NK-92 (cell line): ENCODE measurements around the gene LINC01488.

Source experiments
- DNase-seq: peaks from one replicate; lab custom pipeline; 2025; ENCODE audit not compliant: unreplicated experiment; lab: John Stamatoyannopoulos, UW

LINC01488 gene

GRCh38 chr11:69491071-69492031 is 9.9 kb downstream of the LINC01488 start:
- DNase-seq: no peak

GRCh38 chr11:69492201-69492991 is 10.9 kb downstream of the LINC01488 start:
- DNase-seq: no peak

GRCh38 chr11:69493931-69494821 is 12.7 kb downstream of the LINC01488 start:
- no peak for DNase-seq

- DNase-seq: no peak
Measured at GRCh38 chr11:69494851-69495250, 13.4 kb downstream of the LINC01488 start.

GRCh38 chr11:69495441-69496201 is 14.2 kb downstream of the LINC01488 start:
- no peak for DNase-seq

- DNase-seq: no peak
Measured at GRCh38 chr11:69496202-69496557, 14.7 kb downstream of the LINC01488 start.

GRCh38 chr11:69496631-69497220 is 15.3 kb downstream of the LINC01488 start:
- no peak for DNase-seq

- no peak for DNase-seq
Measured at GRCh38 chr11:69497221-69497787, 15.8 kb downstream of the LINC01488 start.

GRCh38 chr11:69498614-69499175 is 17.2 kb downstream of the LINC01488 start:
- no peak for DNase-seq

- DNase-seq: no peak
Measured at GRCh38 chr11:69499186-69499917, 17.9 kb downstream of the LINC01488 start.

GRCh38 chr11:69499918-69500284 is 18.4 kb downstream of the LINC01488 start:
- DNase-seq: no peak

GRCh38 chr11:69500285-69501120 is 19.0 kb downstream of the LINC01488 start:
- no peak for DNase-seq

GRCh38 chr11:69501121-69501489 is 19.6 kb downstream of the LINC01488 start:
- DNase-seq: no peak

GRCh38 chr11:69501891-69502860 is 20.7 kb downstream of the LINC01488 start:
- no peak for DNase-seq

- DNase-seq: no peak
Measured at GRCh38 chr11:69504127-69504526, 22.7 kb downstream of the LINC01488 start.

GRCh38 chr11:69504576-69505335 is 23.3 kb downstream of the LINC01488 start:
- DNase-seq: no peak
